CD4-positive, alpha-beta T cell treated with Interleukin-2 at 100 ng/mL for 4 hours (primary cell): ENCODE results near the gene HTR7.

ENCODE experiments used
- DNase-seq: peaks from one replicate; pipeline ENCODE4 v3.0.0-alpha.2; 2020; ENCODE audit warnings: low spot score

HTR7 gene

DNA sequence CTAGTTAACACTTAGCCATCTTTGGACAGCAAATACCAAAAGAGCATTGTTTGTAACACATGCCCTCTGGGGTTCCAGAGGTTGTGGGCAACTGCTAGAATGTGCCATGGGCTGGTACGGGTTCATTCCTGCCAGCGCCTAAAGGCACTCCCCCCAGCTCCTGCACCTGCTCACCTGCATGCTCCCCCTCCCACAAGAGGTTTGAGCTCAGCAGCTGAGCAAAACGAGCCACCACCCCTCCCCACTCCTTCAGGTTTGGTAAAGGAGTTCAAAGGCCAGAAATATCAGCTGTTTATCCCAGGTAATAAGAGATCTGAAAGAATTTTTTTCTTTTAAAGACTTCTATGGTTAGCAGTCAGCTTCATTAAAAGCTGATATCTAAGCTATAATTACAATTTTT is 53.5 kb downstream of the HTR7 start:
- DNase-seq, result no peak

- DNase-seq, result no peak
Measured at GRCh38 chr10:90801608-90802007, 56.2 kb downstream of the HTR7 start.

DNA sequence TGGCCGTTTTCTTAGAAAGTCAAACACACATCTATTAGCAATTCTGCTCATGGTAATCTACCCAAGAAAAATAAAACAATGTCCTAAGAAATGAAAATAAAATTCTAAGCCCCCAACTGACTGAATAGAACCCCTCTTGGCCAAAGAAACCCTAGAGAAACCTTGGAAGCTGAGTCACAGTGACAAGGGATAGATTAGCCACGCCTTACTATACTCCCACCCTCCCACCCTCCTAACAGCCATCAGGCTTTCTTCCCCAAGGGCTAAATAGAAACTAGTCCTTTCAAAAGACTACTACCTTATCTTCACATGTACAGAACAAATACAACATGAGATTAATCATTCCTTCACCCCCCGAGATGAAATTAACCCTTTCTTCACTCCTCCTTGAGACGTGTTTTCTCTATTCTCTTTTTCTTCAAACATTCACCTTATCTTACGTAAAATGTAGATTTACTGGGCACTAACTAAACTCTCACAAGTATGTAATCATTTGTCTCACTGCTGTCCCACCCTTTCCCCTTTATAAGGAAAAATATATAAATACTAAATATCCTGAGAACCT is 57.5 kb downstream of the HTR7 start:
- no peak for DNase-seq

- no peak for DNase-seq
Measured at GRCh38 chr10:90799172-90799571, 58.7 kb downstream of the HTR7 start.

- no peak for DNase-seq
Measured at GRCh38 chr10:90798482-90798881, 59.4 kb downstream of the HTR7 start.

DNA sequence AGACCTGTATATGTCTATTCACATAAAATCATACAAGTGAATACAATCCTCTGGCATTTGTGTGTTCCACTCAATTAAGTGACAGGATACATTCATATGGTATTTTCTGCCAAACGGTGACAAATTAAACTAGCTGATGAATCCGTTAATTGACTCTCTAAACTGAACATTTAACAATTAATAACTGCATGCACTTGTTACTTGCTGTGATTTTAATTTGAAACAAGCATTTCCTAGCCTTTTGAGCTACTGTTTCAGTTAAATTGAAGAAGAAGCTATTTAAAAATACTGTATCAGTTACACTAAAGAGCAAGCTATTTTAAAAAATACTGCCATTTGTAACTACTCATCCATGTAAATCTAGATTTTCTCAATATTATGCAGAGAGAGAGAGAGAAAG is 67.4 kb downstream of the HTR7 start:
- DNase-seq, result no peak

GRCh38 chr10:90788968-90789367 is 68.9 kb downstream of the HTR7 start:
- DNase-seq, result no peak

DNA sequence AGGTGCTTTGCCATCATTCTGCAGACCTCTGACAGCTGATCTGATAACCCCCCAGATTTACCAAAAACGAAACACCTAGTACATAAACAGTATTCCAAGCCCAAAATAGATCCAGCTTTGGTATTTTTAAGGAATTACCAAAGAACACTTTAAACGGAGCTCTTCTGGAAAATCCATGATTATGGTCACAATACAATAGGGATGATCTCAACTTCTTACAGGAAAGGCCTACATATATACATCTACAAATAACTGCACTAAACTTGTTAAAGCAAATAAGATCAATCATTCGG is 69.7 kb downstream of the HTR7 start:
- DNase-seq, result no peak

GRCh38 chr10:90787393-90788198 is 70.2 kb downstream of the HTR7 start:
- peak; percentile 26 for DNase-seq

GRCh38 chr10:90785782-90786181 is 72.1 kb downstream of the HTR7 start:
- DNase-seq, result no peak

DNA sequence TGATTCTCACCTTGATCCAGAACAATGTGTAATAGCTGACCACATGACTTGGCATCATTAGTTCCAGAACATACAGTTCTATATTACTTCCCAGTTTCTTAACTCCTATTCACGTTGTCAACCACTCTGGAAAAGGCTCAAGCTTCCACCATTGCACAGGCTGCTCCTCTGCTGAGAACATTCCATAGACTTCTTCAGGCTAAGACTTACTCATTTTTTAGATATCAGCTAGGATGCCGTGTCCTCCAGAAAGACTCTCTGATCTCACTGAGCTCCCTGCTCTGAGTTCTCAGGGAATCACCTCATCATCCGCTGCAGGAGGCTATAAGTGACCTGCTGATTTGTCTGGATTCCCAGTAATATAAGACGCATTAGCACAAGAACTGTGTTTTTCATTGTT is 73.1 kb downstream of the HTR7 start:
- no peak for DNase-seq

GRCh38 chr10:90780488-90780887 is 77.4 kb downstream of the HTR7 start:
- no peak for DNase-seq

GRCh38 chr10:90779548-90779947 is 78.3 kb downstream of the HTR7 start:
- DNase-seq, result no peak

- no peak for DNase-seq
Measured at GRCh38 chr10:90777621-90778020, 80.2 kb downstream of the HTR7 start.

DNA sequence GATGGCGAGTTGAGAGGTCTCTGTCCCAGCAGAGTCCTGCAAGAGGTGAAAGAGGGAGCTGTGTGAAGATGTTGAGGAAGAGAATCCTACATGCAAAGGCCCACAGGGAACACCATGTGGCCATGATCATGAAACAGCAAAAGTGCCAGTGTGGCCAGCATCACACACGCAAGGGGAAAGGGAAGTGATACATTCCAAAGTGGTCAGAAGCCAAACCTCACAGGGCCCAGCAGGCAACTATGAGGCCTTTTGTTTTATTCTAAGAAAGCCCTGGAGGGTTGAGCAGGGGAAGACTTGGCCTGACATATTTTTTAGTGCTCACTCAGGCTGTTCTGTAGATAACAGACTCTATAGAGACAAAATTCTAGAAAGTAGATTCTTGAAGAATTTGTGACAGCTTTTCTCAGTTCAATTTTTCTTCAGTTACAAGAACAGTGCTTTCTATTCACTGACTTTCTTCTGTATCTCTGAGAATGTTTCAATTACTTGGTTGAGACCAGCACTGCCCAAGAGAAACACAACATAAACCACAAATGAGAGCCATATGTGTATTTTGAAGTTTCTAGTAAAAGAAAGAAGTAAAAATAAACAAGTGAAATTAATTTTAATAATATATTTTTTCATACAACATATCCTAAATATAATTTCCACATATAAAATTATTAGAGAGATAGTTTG is 82.3 kb downstream of the HTR7 start:
- no peak for DNase-seq

- no peak for DNase-seq
Measured at GRCh38 chr10:90769946-90770841, 87.6 kb downstream of the HTR7 start.

DNA sequence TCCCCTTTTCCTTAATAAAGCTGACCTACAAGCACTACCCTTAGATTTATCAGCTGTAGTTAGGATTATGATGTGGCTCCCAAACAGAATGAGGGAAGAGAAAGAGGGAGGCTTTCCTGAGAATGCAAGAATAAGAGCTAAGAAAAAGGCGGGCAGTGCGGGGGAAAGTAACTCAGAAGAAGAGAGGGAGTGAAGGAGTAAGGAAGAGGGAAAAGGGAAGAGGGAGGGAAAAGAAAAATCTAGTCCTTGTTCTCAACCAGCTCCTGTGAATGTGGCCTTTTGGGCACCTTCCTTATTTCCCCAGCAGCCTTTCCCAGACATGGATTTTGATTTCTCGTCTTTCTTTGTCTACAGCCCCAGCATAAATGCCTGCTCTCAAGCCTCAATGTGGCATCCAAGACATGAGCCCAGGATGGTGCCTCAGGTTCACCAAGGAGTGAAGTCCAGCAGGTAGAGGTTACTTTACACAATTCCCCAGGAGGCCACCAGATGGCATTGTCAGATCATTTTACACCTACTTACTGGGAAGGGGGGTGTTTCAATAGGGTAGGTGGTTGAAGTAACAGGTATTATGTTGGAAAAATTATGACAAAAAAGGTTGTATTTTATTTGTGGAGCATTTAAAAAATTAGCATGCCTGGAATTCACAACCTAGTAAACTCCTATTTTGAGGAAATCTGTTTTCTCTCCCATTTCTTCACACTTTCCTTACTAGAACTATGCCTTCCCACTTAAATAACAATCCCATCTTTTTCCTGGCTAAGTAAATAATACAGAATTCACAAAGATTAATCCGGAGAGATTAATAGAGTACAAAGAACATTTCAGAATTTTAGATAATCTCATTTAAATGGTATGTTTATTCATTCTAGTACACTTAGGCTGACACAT is 106.5 kb downstream of the HTR7 start:
- peak; percentile 39 for DNase-seq

- DNase-seq, result no peak
Measured at GRCh38 chr10:90746829-90747228, 111.0 kb downstream of the HTR7 start.

DNA sequence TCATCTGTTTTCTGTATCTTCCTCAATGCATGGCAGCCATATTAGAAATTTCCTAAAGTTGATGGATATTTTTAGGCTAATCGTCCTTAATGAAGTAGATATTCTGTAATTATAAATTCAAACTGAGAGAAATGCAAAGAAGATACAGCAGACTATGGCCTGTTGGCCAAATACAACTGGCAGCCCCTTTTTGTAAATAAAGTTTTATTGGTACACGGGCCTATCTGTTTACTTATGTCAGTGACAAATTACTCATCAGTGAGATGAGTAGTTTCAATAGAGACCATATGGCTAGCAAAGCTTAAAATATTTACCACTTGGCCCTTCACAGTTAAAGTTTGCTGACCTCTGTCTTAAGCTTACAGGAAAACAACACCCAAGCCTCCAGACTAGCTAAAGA is 112.3 kb downstream of the HTR7 start:
- DNase-seq, result no peak

- DNase-seq, result no peak
Measured at GRCh38 chr10:90743291-90743690, 114.5 kb downstream of the HTR7 start.

- no peak for DNase-seq
Measured at GRCh38 chr10:90741926-90742565, 115.8 kb downstream of the HTR7 start.
